ENCODE measurements around the gene GALK2.

Gene GALK2

DNA sequence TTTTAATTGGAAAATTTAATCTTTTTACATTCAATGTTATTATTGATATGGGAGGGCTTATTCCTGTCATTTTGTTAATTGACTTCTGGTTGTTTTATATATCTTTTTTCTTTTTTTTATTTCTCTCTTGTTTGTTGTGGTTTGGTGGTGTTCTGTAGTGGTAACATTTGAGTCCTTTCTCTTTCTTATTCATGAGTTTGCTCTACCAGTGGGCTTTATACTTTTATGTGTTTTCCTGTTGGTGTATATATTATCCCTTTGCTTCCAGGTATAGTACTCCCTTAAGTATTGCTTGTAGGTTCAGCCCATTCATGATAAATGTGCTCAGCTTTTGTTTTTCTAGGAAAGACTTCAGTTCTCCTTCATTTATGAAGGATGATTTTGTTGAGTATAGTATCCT lies 57.6 kb downstream of the GALK2 start:
- no peaks in the 10 kb centered on the region for H3F3A ChIP-seq (ENCODE audit: insufficient read depth)
- H3K9me2 ChIP-seq (replicated peaks; ENCODE audit: insufficient read depth, low read length): no peaks in the 10 kb centered on the region
- H3K27me3 ChIP-seq (ENCODE audit: low read length): no peaks in the 10 kb centered on the region
- no peak overlapping the region for H3K27ac ChIP-seq (ENCODE audit: low read depth, low read length)
- H3K9me3 ChIP-seq (ENCODE audit: insufficient read depth, low read length): no peaks in the 10 kb centered on the region
- H2AFZ ChIP-seq (ENCODE audit: low read depth, low read length, severe bottlenecking): no peak overlapping the region
- no peaks in the 10 kb centered on the region for H4K20me1 ChIP-seq (ENCODE audit: low read depth, low read length)
- no peak overlapping the region for H3K9ac ChIP-seq (ENCODE audit: low read length)
- no peaks in the 10 kb centered on the region for H3K79me2 ChIP-seq (ENCODE audit: insufficient read depth, low read length)
- H3K4me2 ChIP-seq (ENCODE audit: low read depth, low read length, poor library complexity, severe bottlenecking): no peak overlapping the region
- TF ChIP-seq, protein P1, sequence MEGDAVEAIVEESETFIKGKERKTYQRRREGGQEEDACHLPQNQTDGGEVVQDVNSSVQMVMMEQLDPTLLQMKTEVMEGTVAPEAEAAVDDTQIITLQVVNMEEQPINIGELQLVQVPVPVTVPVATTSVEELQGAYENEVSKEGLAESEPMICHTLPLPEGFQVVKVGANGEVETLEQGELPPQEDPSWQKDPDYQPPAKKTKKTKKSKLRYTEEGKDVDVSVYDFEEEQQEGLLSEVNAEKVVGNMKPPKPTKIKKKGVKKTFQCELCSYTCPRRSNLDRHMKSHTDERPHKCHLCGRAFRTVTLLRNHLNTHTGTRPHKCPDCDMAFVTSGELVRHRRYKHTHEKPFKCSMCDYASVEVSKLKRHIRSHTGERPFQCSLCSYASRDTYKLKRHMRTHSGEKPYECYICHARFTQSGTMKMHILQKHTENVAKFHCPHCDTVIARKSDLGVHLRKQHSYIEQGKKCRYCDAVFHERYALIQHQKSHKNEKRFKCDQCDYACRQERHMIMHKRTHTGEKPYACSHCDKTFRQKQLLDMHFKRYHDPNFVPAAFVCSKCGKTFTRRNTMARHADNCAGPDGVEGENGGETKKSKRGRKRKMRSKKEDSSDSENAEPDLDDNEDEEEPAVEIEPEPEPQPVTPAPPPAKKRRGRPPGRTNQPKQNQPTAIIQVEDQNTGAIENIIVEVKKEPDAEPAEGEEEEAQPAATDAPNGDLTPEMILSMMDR (IDR thresholded peaks at IDR 0.05; ENCODE audit: insufficient read depth, low read length, poor library complexity, severe bottlenecking): no peak
- TF ChIP-seq EZH2phosphoT487 (conservative IDR thresholded peaks at IDR 0.05; ENCODE audit: low read length): no peak
- 0 out of 2 replicates have a peak, but pooled peaks cover 4% of the 10 kb centered on the region for H3K36me3 ChIP-seq (ENCODE audit: low read length)
- no peak overlapping the region for H3K4me3 ChIP-seq (ENCODE audit: insufficient read depth, low read length, poor library complexity, severe bottlenecking)

DNA sequence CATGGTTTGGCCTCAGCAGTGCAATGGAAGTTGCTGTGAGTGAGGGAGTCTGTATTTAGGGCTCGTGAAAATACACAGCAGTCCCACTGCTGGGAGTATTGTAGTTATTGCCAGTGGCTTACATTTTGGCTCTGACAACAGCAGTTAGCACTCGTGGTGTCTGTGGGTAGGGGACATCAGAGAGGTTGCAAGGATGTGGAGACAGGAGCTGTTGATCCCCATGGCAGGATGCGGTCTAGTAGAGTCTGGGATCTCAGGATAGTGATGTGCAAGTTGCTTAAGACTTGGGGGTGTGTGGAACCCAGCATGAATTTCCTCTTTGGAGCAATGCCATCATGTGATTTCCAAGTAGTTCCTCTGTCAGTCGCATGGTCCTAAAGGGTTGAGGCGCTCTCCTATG lies 59.9 kb downstream of the GALK2 start:
- H4K20me1 ChIP-seq (ENCODE audit: low read depth, low read length): no peaks in the 10 kb centered on the region
- H2AFZ ChIP-seq (ENCODE audit: low read depth, low read length, severe bottlenecking): no peak overlapping the region
- no peaks in the 10 kb centered on the region for H3K9me2 ChIP-seq (replicated peaks; ENCODE audit: insufficient read depth, low read length)
- H3K9me3 ChIP-seq (ENCODE audit: insufficient read depth, low read length): no peaks in the 10 kb centered on the region
- H3K79me2 ChIP-seq (ENCODE audit: insufficient read depth, low read length): no peaks in the 10 kb centered on the region
- H3K9ac ChIP-seq (ENCODE audit: low read length): no peak overlapping the region
- H3K4me3 ChIP-seq (ENCODE audit: insufficient read depth, low read length, poor library complexity, severe bottlenecking): no peak overlapping the region
- H3K27ac ChIP-seq (ENCODE audit: low read depth, low read length): no peak overlapping the region
- no peaks in the 10 kb centered on the region for H3K27me3 ChIP-seq (ENCODE audit: low read length)
- no peaks in the 10 kb centered on the region for H3F3A ChIP-seq (ENCODE audit: insufficient read depth)
- no peak for TF ChIP-seq EZH2phosphoT487 (conservative IDR thresholded peaks at IDR 0.05; ENCODE audit: low read length)
- TF ChIP-seq, protein P1 (IDR thresholded peaks at IDR 0.05; ENCODE audit: insufficient read depth, low read length, poor library complexity, severe bottlenecking): no peak
- H3K4me2 ChIP-seq (ENCODE audit: low read depth, low read length, poor library complexity, severe bottlenecking): no peak overlapping the region
- 0 out of 2 replicates have a peak, but pooled peaks cover 4% of the 10 kb centered on the region for H3K36me3 ChIP-seq (ENCODE audit: low read length)

DNA sequence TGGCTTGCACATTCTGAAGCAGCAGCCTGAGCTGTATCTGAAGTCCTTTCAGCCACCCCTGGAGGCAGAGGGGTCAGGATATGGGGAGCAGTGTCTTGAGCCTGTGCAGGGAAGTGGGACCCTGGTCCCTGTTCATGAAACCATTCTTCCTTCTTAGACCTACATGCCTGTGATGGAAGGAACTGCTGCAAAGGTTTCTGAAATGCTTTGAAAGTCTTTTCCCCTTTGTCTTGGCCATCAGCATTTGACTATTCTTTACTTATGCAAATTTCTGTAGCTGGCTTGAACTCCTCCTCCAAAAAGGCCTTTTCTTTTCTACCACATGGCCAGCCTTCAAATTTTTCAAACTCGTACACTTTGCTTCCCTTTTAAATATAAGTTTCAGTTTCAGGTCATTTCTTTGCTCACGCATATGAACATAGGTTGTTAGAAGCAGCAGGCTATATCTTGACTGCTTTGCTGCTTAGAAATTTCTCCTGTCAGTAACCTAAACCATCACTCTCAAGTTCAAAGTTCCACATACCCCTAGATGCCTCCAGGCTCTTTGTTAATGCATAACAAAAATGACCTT lies 62.3 kb downstream of the GALK2 start:
- no peaks in the 10 kb centered on the region for H3K27me3 ChIP-seq (ENCODE audit: low read length)
- H3K36me3 ChIP-seq (ENCODE audit: low read length): 0 out of 2 replicates have a peak, but pooled peaks cover 4% of the 10 kb centered on the region
- TF ChIP-seq, protein P1 (IDR thresholded peaks at IDR 0.05; ENCODE audit: insufficient read depth, low read length, poor library complexity, severe bottlenecking): no peak
- no peak for TF ChIP-seq EZH2phosphoT487 (conservative IDR thresholded peaks at IDR 0.05; ENCODE audit: low read length)
- H4K20me1 ChIP-seq (ENCODE audit: low read depth, low read length): no peaks in the 10 kb centered on the region
- no peak overlapping the region for H3K4me3 ChIP-seq (ENCODE audit: insufficient read depth, low read length, poor library complexity, severe bottlenecking)
- no peaks in the 10 kb centered on the region for H3K9me3 ChIP-seq (ENCODE audit: insufficient read depth, low read length)
- no peak overlapping the region for H3K9ac ChIP-seq (ENCODE audit: low read length)
- no peak overlapping the region for H2AFZ ChIP-seq (ENCODE audit: low read depth, low read length, severe bottlenecking)
- no peak overlapping the region for H3K4me2 ChIP-seq (ENCODE audit: low read depth, low read length, poor library complexity, severe bottlenecking)
- no peaks in the 10 kb centered on the region for H3F3A ChIP-seq (ENCODE audit: insufficient read depth)
- H3K79me2 ChIP-seq (ENCODE audit: insufficient read depth, low read length): no peaks in the 10 kb centered on the region
- H3K9me2 ChIP-seq (replicated peaks; ENCODE audit: insufficient read depth, low read length): no peaks in the 10 kb centered on the region
- H3K27ac ChIP-seq (ENCODE audit: low read depth, low read length): no peak overlapping the region
